Epithelial cell of proximal tubule (primary cell): Measurements from ENCODE around the gene S100A4. TPM values are rescaled to one million over a fixed set of nuclear protein-coding genes. Genes with fewer than 3 reads are reported as not detected.
A peak's percentile ranks its signal among the peaks of the same experiment; 100 is the strongest.

Experiments
- DNase-seq: peaks from one replicate; pipeline ENCODE4 v3.0.0-alpha.2; 2011; ENCODE audit warnings: low read depth
- H3K4me3 ChIP-seq: 2 replicates; pipeline ENCODE4 v1.5.1; 2011; ENCODE audit warnings: low read depth, mild to moderate bottlenecking, low read length
- total RNA-seq: library from RNA; depleted of rRNA; stranded (reverse); fragments of >200 nt; gene quantifications from 2 replicates; pipeline ENCODE4 v1.2.3, GENCODE V29; 2015
- TF ChIP-seq, protein P1 (sequence below): conservative IDR thresholded peaks from 2 replicates; pipeline ENCODE4 v1.5.1; 2012; ENCODE audit warnings: low read depth, mild to moderate bottlenecking, low read length

The S100A4 gene
- total RNA-seq, 1 donor from 2014 or later, result 33.8 TPM

DNA sequence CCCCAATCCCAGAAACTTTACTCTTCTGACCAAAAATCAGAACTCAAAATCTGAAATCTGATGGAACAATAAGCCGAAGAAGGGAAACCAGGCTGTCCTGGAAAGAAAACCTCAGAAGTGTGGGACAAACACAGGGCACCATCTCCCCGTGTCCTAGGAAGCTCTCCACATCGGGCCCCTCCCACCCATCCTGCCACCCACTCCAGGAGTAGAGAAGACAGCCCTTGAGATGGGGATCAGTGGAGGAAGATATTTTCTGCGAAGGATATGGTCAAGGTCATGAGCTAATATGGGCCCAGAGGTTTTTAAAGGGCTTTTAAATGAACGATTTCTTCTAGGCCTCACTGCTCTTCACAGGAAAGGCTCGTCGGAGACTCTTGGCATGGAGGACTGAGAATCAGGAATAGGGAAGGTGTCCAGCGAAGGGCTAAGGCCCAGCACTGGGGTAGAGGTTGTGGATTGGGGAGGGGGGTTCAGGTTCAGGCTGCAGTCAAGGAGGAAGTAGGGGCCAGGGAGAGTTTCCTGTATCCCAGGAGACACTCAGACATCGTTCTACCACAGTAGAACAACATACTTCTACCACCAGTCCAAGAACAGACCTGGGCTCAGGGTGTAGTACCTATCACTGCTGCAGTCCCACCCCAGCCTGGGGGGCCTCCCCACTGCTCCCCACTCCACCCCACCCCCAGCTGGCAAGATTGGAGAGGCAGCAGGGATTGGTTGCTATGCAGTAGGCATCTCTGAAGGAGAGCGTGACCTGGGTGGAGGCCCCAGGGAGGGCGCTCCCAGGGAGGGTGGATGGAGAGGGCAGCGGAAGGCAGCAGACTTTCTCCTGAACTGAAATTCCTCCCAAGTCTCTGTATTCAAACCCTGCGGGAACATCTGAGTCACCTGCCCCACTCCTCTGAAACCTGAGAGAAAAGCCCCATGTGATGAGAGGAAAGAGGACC is 3.7 kb downstream of the S100A4 start:
- no peak overlapping the region for H3K4me3 ChIP-seq
- TF ChIP-seq, protein P1, sequence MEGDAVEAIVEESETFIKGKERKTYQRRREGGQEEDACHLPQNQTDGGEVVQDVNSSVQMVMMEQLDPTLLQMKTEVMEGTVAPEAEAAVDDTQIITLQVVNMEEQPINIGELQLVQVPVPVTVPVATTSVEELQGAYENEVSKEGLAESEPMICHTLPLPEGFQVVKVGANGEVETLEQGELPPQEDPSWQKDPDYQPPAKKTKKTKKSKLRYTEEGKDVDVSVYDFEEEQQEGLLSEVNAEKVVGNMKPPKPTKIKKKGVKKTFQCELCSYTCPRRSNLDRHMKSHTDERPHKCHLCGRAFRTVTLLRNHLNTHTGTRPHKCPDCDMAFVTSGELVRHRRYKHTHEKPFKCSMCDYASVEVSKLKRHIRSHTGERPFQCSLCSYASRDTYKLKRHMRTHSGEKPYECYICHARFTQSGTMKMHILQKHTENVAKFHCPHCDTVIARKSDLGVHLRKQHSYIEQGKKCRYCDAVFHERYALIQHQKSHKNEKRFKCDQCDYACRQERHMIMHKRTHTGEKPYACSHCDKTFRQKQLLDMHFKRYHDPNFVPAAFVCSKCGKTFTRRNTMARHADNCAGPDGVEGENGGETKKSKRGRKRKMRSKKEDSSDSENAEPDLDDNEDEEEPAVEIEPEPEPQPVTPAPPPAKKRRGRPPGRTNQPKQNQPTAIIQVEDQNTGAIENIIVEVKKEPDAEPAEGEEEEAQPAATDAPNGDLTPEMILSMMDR, result no peak
- DNase-seq, result no peak

DNA sequence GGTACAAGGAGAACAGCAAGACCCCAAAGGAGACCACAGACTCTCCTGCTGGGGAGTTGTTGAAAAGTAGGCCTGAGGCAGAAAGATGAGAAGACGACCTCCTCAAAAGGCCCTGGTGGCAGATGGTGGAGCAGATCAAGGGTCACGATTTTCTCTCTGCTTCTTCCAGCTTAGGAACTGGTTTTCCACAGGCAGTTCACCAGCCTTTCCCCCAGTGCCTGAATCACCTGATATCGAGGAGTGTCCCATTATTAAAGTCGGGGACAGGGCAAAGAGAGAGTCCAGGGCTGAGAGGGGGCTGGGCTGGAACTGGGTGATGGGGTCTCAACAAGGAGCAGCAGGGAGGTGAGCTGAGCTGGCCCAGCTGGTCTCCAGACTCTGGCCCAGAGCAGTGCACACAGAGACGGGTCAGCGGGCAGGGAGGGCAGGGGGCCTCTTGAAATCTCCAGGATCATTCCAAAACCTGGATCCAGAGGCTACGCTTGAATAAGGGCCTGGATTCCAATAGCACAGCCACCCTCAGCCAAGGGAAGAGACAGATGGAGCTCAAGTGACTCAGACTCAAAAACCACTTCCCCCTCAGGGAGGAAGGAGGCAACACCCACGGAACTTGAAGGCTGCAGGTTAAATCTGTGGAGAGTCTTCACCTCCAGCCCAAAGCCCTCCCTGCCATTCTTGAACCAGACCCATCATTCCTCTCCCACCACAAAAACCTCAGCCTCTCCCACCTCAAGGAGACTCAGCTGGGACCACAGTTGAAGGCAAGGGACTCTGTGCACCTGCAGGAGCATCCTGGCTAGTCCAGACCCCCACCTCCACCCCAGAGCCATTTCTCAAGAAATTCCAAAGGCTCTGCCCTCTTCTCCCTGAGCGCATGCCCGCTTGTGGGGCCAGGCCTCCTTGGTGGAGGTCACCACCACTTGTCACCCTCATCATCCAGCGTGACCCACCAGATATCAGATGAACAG is 4.9 kb downstream of the S100A4 start, which contains the start of gene S100A5:
Gene S100A5, minus strand, starts transcription at position 541 of the 968 bp plus-strand sequence. CDS start 743 bp downstream, outside the sequence.
- no peak within 1 kb of the TSS for H3K4me3 ChIP-seq
- DNase-seq, result no peak
- TF ChIP-seq, protein P1, result no peak

DNA sequence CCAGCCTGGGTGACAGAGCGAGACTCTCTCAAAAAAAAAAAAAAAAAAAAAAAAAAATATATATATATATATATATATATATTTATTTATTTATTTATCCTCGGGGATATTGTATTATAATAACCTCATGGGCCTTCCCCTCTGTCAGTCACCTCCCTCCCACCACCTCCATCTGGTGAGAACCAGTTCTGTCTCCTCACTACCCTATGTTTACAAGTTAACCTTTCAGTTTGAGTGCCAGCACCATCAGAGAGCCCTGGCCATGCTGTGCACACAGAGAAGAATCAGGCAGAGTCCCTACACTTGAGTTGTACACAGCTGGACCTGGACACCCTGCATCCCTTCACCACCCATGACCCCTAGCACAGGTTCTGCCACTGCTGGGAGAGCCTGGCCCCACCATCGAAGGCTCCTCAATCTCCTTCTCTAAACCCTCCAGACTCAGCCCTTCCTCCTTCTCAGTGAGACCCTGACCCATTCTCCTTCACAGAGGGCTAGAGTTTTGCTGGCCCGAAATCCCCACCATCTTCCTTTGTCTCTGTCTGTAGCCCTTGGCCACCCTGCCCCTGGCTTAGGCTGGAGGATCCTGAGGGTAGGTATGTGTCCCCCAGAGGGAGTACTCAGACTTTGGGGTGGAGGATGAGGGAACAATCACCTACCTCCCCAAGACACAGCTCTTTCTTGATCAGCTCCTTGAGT is 6.1 kb downstream of the S100A4 start:
- no peak overlapping the region for H3K4me3 ChIP-seq
- DNase-seq, result no peak
- TF ChIP-seq, protein P1, result no peak

DNA sequence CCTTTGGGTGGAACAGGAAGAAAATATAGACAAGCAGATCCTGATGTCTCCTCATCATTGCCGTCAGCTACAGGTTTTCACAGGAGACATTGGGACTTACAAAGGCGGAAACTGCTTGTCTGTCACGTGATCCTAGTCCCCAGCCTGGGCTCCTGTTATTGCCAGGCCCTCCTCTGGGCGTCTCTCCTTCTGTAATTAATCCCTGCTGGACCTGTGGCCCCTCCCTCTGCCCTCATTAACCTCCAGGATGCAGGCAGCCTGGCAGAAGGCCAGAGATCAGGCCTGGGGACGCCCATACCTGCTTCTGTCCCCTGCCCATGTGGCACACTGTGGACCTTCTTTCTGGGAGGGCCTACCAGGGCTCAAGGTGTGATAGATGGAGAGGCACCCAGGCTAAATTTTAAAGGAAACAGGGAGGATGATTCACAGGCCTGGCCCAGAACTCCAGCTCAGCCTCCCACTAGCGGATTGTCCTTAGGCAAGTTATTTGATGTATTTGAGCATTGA is 7.2 kb downstream of the S100A4 start:
- DNase-seq, result no peak
- no peak overlapping the region for H3K4me3 ChIP-seq
- TF ChIP-seq, protein P1, result no peak

DNA sequence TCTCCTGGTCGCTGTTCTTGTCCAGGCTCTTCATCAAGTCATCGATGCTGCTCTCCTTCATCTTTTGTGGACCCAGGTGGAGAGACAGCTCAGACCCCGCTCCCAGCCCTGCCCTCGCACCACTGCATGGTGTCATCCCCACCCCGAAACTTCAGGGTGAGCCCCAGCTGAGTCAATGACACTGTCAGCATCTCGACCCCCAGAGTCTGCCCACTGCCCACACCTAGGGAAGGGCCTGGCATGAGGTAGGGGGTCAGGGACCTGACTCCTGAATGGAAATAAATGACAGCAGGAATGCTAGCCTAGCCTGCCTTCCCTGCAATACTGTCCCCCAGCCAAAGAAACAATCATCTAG is 8.3 kb downstream of the S100A4 start:
- TF ChIP-seq, protein P1, result no peak
- H3K4me3 ChIP-seq, result no peak overlapping the region
- no peak for DNase-seq

DNA sequence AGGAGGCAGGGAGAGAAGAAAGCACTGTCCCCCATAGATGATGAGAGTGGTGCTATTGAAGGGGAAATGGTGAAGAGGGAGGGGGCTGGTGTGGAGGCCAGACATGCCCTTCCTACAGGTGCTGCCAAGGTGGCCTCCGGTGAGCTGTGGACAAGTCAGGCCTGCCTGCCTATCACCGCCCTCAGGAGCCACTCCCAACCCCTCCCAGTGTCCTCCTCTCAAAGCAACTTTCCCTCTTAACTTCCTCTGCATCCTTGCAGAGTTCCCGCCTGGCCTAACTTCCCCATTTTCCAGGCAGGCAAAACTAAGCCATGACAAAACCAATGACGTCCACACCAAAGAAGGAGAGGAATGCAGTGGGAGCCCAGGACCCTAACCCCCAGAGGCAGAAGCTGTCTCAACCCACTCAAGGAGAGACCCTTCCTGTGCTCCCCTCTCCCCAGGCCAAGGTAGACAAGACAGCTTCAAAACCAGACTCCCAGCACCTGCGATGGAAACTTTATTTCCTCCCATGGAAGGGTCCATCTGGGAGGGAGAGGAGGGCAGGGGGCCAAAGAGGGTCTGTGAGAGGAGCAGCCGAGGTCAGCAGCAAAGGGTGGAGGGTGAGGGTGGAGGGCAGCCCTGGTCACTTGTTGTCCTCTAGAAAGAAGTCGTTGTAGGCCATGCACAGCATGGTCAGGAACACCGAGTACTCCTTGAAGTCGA is 8.8 kb downstream of the S100A4 start:
- no peak for DNase-seq
- TF ChIP-seq, protein P1, result no peak
- peak overlapping the region; percentile 89 for H3K4me3 ChIP-seq
